WTC11 (cell line): ENCODE data around the gene RPL27. TPM values are rescaled to one million over a fixed set of nuclear protein-coding genes. Genes with fewer than 3 reads are reported as not detected.

Experiments used
- ATAC-seq: fragments of 200-7000 bp; cut with Tn5 transposase; 2 replicates; pipeline ENCODE4 v1.10.0; 2021; ENCODE audit warnings: mild to moderate bottlenecking, moderate library complexity
- CTCF ChIA-PET: fragments of 300-600 bp; sonication (Branson Sonifier 250); formaldehyde crosslinking; loops from one replicate; lab custom pipeline; 2021; ENCODE audit warnings: antibody characterized with exemption; lab: Charles Lee
- POLR2A ChIA-PET: fragments of 350-600 bp; sonication (Branson Sonifier 250); formaldehyde crosslinking; loops from one replicate; lab custom pipeline; 2021; ENCODE audit warnings: antibody characterized with exemption; lab: Charles Lee
- DNase-seq: peaks from one replicate; pipeline ENCODE4 v3.0.0; 2021; ENCODE audit warnings: low spot score
- H3K27ac Mint-ChIP-seq: 2 replicates; pipeline ENCODE4 v1.8.0; 2021; ENCODE audit warnings: mixed read lengths
- H3K27me3 Mint-ChIP-seq: 2 replicates; pipeline ENCODE4 v1.8.0; 2021; ENCODE audit warnings: low read depth, mild to moderate bottlenecking, moderate library complexity, mixed read lengths
- H3K36me3 Mint-ChIP-seq: 2 replicates; pipeline ENCODE4 v1.8.0; 2021; ENCODE audit warnings: mixed read lengths
- H3K4me1 Mint-ChIP-seq: 2 replicates; pipeline ENCODE4 v1.8.0; 2022; ENCODE audit warnings: mixed read lengths
- H3K4me3 Mint-ChIP-seq: 2 replicates; pipeline ENCODE4 v1.8.0; 2021; ENCODE audit warnings: mild to moderate bottlenecking, moderate library complexity, mixed read lengths
- H3K9me3 Mint-ChIP-seq: 2 replicates; pipeline ENCODE4 v1.8.0; 2021; ENCODE audit warnings: mixed read lengths
- ATF1 ChIP-seq: sonication (generic); formaldehyde crosslinking; IDR thresholded peaks from 2 replicates; pipeline ENCODE4 v1.8.1; 2023; ENCODE audit warnings: mild to moderate bottlenecking, moderate library complexity, missing genetic modification reagents
- FOXK1 ChIP-seq: sonication (generic); formaldehyde crosslinking; IDR thresholded peaks from 2 replicates; pipeline ENCODE4 v1.8.0; 2022; ENCODE audit warnings: mild to moderate bottlenecking, moderate library complexity, missing genetic modification reagents
- GTF2I ChIP-seq: fragments of 250-450 bp; sonication (Bioruptor Pico); conservative IDR thresholded peaks from 2 replicates; pipeline ENCODE4 v1.4.0; 2021; ENCODE audit warnings: mild to moderate bottlenecking
- IRF2 ChIP-seq: sonication (generic); formaldehyde crosslinking; IDR thresholded peaks from 2 replicates; pipeline ENCODE4 v1.8.0; 2022; ENCODE audit warnings: low read depth, missing genetic modification reagents, borderline replicate concordance
- JUN ChIP-seq: sonication (generic); formaldehyde crosslinking; IDR thresholded peaks from 2 replicates; pipeline ENCODE4 v1.8.0; 2023; ENCODE audit warnings: mild to moderate bottlenecking, missing genetic modification reagents
- NFE2L1 ChIP-seq: sonication (generic); formaldehyde crosslinking; IDR thresholded peaks from 2 replicates; pipeline ENCODE4 v1.8.1; 2023; ENCODE audit warnings: missing genetic modification reagents
- NR2C2 ChIP-seq: sonication (generic); formaldehyde crosslinking; IDR thresholded peaks from 2 replicates; pipeline ENCODE4 v1.8.0; 2022; ENCODE audit warnings: mild to moderate bottlenecking, missing genetic modification reagents
- NR3C1 ChIP-seq: sonication (generic); formaldehyde crosslinking; conservative IDR thresholded peaks from 2 replicates; pipeline ENCODE4 v1.8.1; 2023; ENCODE audit warnings: low read depth, mild to moderate bottlenecking, missing genetic modification reagents
- RELA ChIP-seq: sonication (generic); formaldehyde crosslinking; IDR thresholded peaks from 2 replicates; pipeline ENCODE4 v1.8.1; 2022; ENCODE audit warnings: missing genetic modification reagents, mild to moderate bottlenecking, borderline replicate concordance
- TEAD1 ChIP-seq: sonication (generic); formaldehyde crosslinking; IDR thresholded peaks from 2 replicates; pipeline ENCODE4 v1.8.0; 2022; ENCODE audit warnings: mild to moderate bottlenecking, missing genetic modification reagents
- TEAD4 ChIP-seq: sonication (generic); formaldehyde crosslinking; IDR thresholded peaks from 2 replicates; pipeline ENCODE4 v1.8.0; 2022; ENCODE audit warnings: mild to moderate bottlenecking, missing genetic modification reagents
- ZNF416 ChIP-seq: fragments of 250-450 bp; sonication (Bioruptor Pico); IDR thresholded peaks from 2 replicates; pipeline ENCODE4 v1.9.0; 2021; ENCODE audit warnings: mild to moderate bottlenecking, inconsistent platforms
- total RNA-seq: library from RNA; stranded (reverse); gene quantifications from 3 replicates; pipeline ENCODE4 v1.2.3, GENCODE V29; 2021
- TF ChIP-seq, protein P1 (sequence below): sonication (generic); formaldehyde crosslinking; IDR thresholded peaks from 2 replicates; pipeline ENCODE4 v1.8.1; 2022; ENCODE audit warnings: low read depth, mild to moderate bottlenecking, moderate library complexity, missing genetic modification reagents, borderline replicate concordance
- TF ChIP-seq, protein P2 (sequence below): fragments of 200-600 bp; IDR thresholded peaks from 2 replicates; pipeline ENCODE4 v1.8.0; 2022; ENCODE audit warnings: antibody characterized with exemption
- TF ChIP-seq, protein P3 (sequence below): sonication (generic); formaldehyde crosslinking; IDR thresholded peaks from 2 replicates; pipeline ENCODE4 v1.8.1; 2023; ENCODE audit warnings: mild to moderate bottlenecking, missing genetic modification reagents, moderate library complexity
- TF ChIP-seq, protein P4 (sequence below): sonication (generic); formaldehyde crosslinking; IDR thresholded peaks from 2 replicates; pipeline ENCODE4 v1.8.0; 2023; ENCODE audit warnings: missing genetic modification reagents
- TF ChIP-seq, protein P5 (sequence below): sonication (generic); formaldehyde crosslinking; IDR thresholded peaks from 2 replicates; pipeline ENCODE4 v1.8.0; 2022; ENCODE audit warnings: mild to moderate bottlenecking, missing genetic modification reagents
- TF ChIP-seq, protein P6 (sequence below): fragments of 250-450 bp; sonication (Bioruptor Pico); IDR thresholded peaks from 2 replicates; pipeline ENCODE4 v1.9.0; 2021; ENCODE audit warnings: mild to moderate bottlenecking, borderline replicate concordance

Gene RPL27
- total RNA-seq, 1 experiment from 2014 or later, result 1,391 TPM

DNA sequence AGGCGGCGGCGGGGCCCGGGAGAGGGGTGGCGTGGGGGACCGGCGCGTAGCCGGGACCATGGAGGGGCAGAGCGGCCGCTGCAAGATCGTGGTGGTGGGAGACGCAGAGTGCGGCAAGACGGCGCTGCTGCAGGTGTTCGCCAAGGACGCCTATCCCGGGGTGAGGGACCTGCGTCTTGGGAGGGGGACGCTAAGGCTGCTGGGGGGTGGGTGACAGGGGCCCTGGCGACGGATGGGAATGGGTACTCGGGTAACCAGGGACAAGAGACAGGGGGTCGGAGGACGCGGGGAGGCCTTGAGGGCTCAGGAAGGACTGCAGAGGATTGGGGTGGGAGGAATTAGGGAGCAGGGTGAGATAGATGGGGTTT, 27.1 kb downstream of the RPL27 start:
- CTCF ChIA-PET, result interaction anchor here (1.6 to 3.0 kb wide), 4 partner anchors 16 to 187 kb away, joined by 9 to 45 read pairs (median 20); partner anchors contain the start of genes RPL27 and TMEM106A
- 0 out of 2 replicates have a peak, but pooled peaks have one; percentile 57 for TF ChIP-seq IRF2 (CRISPR knock-in tag)
- TF ChIP-seq, protein P1, sequence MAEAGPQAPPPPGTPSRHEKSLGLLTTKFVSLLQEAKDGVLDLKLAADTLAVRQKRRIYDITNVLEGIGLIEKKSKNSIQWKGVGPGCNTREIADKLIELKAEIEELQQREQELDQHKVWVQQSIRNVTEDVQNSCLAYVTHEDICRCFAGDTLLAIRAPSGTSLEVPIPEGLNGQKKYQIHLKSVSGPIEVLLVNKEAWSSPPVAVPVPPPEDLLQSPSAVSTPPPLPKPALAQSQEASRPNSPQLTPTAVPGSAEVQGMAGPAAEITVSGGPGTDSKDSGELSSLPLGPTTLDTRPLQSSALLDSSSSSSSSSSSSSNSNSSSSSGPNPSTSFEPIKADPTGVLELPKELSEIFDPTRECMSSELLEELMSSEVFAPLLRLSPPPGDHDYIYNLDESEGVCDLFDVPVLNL, result no peak
- TF ChIP-seq, protein P2, sequence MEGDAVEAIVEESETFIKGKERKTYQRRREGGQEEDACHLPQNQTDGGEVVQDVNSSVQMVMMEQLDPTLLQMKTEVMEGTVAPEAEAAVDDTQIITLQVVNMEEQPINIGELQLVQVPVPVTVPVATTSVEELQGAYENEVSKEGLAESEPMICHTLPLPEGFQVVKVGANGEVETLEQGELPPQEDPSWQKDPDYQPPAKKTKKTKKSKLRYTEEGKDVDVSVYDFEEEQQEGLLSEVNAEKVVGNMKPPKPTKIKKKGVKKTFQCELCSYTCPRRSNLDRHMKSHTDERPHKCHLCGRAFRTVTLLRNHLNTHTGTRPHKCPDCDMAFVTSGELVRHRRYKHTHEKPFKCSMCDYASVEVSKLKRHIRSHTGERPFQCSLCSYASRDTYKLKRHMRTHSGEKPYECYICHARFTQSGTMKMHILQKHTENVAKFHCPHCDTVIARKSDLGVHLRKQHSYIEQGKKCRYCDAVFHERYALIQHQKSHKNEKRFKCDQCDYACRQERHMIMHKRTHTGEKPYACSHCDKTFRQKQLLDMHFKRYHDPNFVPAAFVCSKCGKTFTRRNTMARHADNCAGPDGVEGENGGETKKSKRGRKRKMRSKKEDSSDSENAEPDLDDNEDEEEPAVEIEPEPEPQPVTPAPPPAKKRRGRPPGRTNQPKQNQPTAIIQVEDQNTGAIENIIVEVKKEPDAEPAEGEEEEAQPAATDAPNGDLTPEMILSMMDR, result no peak
- TF ChIP-seq, protein P3, sequence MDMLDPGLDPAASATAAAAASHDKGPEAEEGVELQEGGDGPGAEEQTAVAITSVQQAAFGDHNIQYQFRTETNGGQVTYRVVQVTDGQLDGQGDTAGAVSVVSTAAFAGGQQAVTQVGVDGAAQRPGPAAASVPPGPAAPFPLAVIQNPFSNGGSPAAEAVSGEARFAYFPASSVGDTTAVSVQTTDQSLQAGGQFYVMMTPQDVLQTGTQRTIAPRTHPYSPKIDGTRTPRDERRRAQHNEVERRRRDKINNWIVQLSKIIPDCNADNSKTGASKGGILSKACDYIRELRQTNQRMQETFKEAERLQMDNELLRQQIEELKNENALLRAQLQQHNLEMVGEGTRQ (CRISPR knock-in tag), result no peak
- H3K4me3 Mint-ChIP-seq, result peak overlapping the region; percentile 85
- H3K27me3 Mint-ChIP-seq, result peaks cover 3% of the 10 kb centered on the region; the same call in 1 of the 2 replicates
- H3K4me1 Mint-ChIP-seq, result peaks cover 44% of the 10 kb centered on the region
- DNase-seq (no peak), ATAC-seq (peak; percentile 2)
- peaks cover 9% of the 10 kb centered on the region for H3K36me3 Mint-ChIP-seq
- H3K9me3 Mint-ChIP-seq, result no peaks in the 10 kb centered on the region
- H3K27ac Mint-ChIP-seq, result no peak overlapping the region
- POLR2A ChIA-PET, result interaction anchor here (0.8 to 0.9 kb wide), 2 partner anchors 11 to 291 kb away, joined by 3 read pairs; no protein-coding TSS in a partner anchor

DNA sequence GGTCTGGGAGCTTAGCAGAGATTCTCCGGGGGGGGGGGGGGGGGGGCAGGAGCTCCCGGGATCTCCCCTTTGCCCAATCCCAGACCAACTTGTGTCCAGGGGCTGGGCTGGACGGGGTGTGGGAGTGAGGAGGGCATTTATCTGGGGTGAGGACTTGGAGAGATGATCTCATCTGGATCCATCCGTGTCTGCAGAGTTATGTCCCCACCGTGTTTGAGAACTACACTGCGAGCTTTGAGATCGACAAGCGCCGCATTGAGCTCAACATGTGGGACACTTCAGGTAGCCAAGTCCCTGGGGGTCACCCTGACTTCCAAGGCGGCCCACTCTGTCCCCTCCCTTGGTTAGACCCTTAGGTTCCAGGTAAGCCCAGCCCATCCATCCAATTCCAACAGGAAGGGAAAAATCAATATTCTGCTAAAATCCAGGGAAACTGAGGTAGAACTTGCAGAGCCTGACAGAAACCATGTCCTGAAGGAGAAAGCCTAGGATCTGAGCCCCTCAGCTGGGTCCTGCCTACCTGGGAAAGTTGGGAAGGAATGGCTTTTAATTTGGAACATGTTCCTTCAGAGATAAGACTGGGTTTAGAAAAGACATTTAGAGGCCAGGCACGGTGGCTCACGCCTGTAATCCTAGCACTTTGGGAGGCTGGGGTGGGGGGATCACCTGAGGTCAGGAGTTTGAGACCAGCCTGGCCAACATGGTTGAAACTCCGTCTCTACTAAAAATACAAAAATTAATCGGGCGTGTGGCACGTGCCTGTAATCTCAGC, 27.7 kb downstream of the RPL27 start:
- H3K4me3 Mint-ChIP-seq, result peak overlapping the region; percentile 85
- no peaks in the 10 kb centered on the region for H3K9me3 Mint-ChIP-seq
- no peak overlapping the region for H3K27ac Mint-ChIP-seq
- H3K4me1 Mint-ChIP-seq, result peaks cover 41% of the 10 kb centered on the region
- DNase-seq (no peak), ATAC-seq (no peak)
- TF ChIP-seq NR2C2 (CRISPR knock-in tag), result no peak
- no peak for TF ChIP-seq ZNF416
- TF ChIP-seq GTF2I, result no peak
- TF ChIP-seq RELA (CRISPR knock-in tag), result no peak
- no peak for TF ChIP-seq ATF1 (CRISPR knock-in tag)
- TF ChIP-seq, protein P4, sequence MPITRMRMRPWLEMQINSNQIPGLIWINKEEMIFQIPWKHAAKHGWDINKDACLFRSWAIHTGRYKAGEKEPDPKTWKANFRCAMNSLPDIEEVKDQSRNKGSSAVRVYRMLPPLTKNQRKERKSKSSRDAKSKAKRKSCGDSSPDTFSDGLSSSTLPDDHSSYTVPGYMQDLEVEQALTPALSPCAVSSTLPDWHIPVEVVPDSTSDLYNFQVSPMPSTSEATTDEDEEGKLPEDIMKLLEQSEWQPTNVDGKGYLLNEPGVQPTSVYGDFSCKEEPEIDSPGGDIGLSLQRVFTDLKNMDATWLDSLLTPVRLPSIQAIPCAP, result no peak
- TF ChIP-seq NFE2L1 (CRISPR knock-in tag), result no peak
- no peak for TF ChIP-seq TEAD4 (CRISPR knock-in tag)
- TF ChIP-seq, protein P5, sequence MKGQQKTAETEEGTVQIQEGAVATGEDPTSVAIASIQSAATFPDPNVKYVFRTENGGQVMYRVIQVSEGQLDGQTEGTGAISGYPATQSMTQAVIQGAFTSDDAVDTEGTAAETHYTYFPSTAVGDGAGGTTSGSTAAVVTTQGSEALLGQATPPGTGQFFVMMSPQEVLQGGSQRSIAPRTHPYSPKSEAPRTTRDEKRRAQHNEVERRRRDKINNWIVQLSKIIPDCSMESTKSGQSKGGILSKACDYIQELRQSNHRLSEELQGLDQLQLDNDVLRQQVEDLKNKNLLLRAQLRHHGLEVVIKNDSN (CRISPR knock-in tag), result no peak
- TF ChIP-seq, protein P6, sequence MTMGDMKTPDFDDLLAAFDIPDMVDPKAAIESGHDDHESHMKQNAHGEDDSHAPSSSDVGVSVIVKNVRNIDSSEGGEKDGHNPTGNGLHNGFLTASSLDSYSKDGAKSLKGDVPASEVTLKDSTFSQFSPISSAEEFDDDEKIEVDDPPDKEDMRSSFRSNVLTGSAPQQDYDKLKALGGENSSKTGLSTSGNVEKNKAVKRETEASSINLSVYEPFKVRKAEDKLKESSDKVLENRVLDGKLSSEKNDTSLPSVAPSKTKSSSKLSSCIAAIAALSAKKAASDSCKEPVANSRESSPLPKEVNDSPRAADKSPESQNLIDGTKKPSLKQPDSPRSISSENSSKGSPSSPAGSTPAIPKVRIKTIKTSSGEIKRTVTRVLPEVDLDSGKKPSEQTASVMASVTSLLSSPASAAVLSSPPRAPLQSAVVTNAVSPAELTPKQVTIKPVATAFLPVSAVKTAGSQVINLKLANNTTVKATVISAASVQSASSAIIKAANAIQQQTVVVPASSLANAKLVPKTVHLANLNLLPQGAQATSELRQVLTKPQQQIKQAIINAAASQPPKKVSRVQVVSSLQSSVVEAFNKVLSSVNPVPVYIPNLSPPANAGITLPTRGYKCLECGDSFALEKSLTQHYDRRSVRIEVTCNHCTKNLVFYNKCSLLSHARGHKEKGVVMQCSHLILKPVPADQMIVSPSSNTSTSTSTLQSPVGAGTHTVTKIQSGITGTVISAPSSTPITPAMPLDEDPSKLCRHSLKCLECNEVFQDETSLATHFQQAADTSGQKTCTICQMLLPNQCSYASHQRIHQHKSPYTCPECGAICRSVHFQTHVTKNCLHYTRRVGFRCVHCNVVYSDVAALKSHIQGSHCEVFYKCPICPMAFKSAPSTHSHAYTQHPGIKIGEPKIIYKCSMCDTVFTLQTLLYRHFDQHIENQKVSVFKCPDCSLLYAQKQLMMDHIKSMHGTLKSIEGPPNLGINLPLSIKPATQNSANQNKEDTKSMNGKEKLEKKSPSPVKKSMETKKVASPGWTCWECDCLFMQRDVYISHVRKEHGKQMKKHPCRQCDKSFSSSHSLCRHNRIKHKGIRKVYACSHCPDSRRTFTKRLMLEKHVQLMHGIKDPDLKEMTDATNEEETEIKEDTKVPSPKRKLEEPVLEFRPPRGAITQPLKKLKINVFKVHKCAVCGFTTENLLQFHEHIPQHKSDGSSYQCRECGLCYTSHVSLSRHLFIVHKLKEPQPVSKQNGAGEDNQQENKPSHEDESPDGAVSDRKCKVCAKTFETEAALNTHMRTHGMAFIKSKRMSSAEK (CRISPR knock-in tag), result no peak
- no peak for TF ChIP-seq IRF2 (CRISPR knock-in tag)
- TF ChIP-seq TEAD1 (CRISPR knock-in tag), result no peak
- TF ChIP-seq NR3C1 (CRISPR knock-in tag), result no peak
- no peak for TF ChIP-seq JUN (CRISPR knock-in tag)
- no peak for TF ChIP-seq FOXK1 (CRISPR knock-in tag)
- TF ChIP-seq, protein P3 (CRISPR knock-in tag), result no peak
- TF ChIP-seq, protein P2, result no peak
- peaks cover 3% of the 10 kb centered on the region; the same call in 1 of the 2 replicates for H3K27me3 Mint-ChIP-seq
- POLR2A ChIA-PET, result interaction anchor here (0.6 to 0.9 kb wide), 2 partner anchors 12 to 289 kb away, joined by 3 read pairs; no protein-coding TSS in a partner anchor
- CTCF ChIA-PET, result interaction anchor here (0.6 to 3.0 kb wide), 3 partner anchors 15 to 508 kb away, joined by 3 to 45 read pairs (median 3); no protein-coding TSS in a partner anchor
- H3K36me3 Mint-ChIP-seq, result peaks cover 9% of the 10 kb centered on the region
